GM12878 (cell line): ENCODE results near the gene RAP1GAP2. TPM values are rescaled to one million over a fixed set of nuclear protein-coding genes. Genes with fewer than 3 reads are reported as not detected.
"Not testable (repeated sequence)": the region's sequence is repeated elsewhere in the genome, so short reads cannot be mapped to it uniquely, and the experiment has no call there.

ENCODE experiments used
- ATAC-seq: fragments of 200-7000 bp; cut with Tn5 transposase; 3 replicates; pipeline ENCODE4 v1.9.1; 2020; ENCODE audit warnings: mild to moderate bottlenecking, moderate library complexity
- BruUV-seq: library from RNA; stranded (reverse); fragments of 400-500 nt; replicated peaks from 2 replicates; lab custom pipeline; 2021; lab: Mats Ljungman, UMichigan
- CTCF ChIA-PET: fragments of 300-600 bp; sonication (Branson Sonifier 250); formaldehyde crosslinking; extraction: SDS; loops from one replicate; lab custom pipeline; 2021; ENCODE audit warnings: inconsistent platforms; lab: Yijun Ruan, JAX
- POLR2A ChIA-PET: fragments of 350-600 bp; formaldehyde crosslinking; extraction: SDS; loops from one replicate; lab custom pipeline; 2021; ENCODE audit warnings: inconsistent platforms; lab: Charles Lee
- RAD21 ChIA-PET: fragments of 300-600 bp; sonication (Branson Sonifier 250); formaldehyde crosslinking; loops from one replicate; lab custom pipeline; 2023; ENCODE audit warnings: antibody characterized with exemption; ENCODE audit not compliant: unreplicated experiment; lab: Charles Lee
- SMC1A ChIA-PET: fragments of 300-600 bp; sonication (Branson Sonifier 250); formaldehyde crosslinking; loops from one replicate; lab custom pipeline; 2023; ENCODE audit not compliant: unreplicated experiment, uncharacterized antibody; lab: Charles Lee
- DNase-seq: peaks from one replicate; pipeline ENCODE4 v3.0.0-alpha.2; 2011; ENCODE audit warnings: low read depth, low spot score
- FAIRE-seq: peaks from 3 replicates; lab custom pipeline; 2011; peaks lifted over from hg19 to GRCh38; lab: Jason Lieb, UNC
- H2AFZ ChIP-seq: 2 replicates; pipeline ENCODE4 v1.6.0; 2011; ENCODE audit warnings: low read depth, low read length, control low read depth; ENCODE audit not compliant: control insufficient read depth
- H3K27ac ChIP-seq: 2 replicates; pipeline ENCODE4 v1.5.1; 2011; ENCODE audit warnings: control low read depth; ENCODE audit not compliant: control insufficient read depth, insufficient read depth
- H3K27me3 ChIP-seq, 2 experiments: replicated peaks in 1 of 2; 2 replicates each; pipeline versions ENCODE4 v1.6.0 to v1.6.1; 2011; ENCODE audit warnings: low read length in 1 of 2; ENCODE audit not compliant: control insufficient read depth in 2 of 2, insufficient read depth in 2 of 2
- H3K36me3 ChIP-seq, 2 experiments: 2 replicates each; pipeline ENCODE4 v1.5.1; 2011; ENCODE audit warnings: low read length in 1 of 2; ENCODE audit not compliant: control insufficient read depth in 2 of 2, insufficient read depth in 2 of 2
- H3K4me1 ChIP-seq: 2 replicates; pipeline ENCODE4 v1.6.1; 2011; ENCODE audit warnings: mild to moderate bottlenecking, low read length, moderate library complexity, mixed read lengths; ENCODE audit not compliant: control insufficient read depth, insufficient read depth
- H3K4me2 ChIP-seq: 2 replicates; pipeline ENCODE4 v1.6.0; 2011; ENCODE audit warnings: control low read depth; ENCODE audit not compliant: control insufficient read depth, insufficient read depth
- H3K4me3 ChIP-seq: fragments of 200-600 bp; sonication (generic); 2 replicates; pipeline ENCODE4 v1.5.1; 2016
- H3K79me2 ChIP-seq: 2 replicates; pipeline ENCODE4 v1.6.0; 2011; ENCODE audit warnings: low read length; ENCODE audit not compliant: control insufficient read depth, insufficient read depth
- H3K9ac ChIP-seq: 2 replicates; pipeline ENCODE4 v1.8.0; 2011; ENCODE audit warnings: low read length, control low read depth, mixed read lengths; ENCODE audit not compliant: control insufficient read depth, insufficient read depth
- H3K9me3 ChIP-seq: replicated peaks from 3 replicates; pipeline ENCODE4 v1.5.1; 2011; ENCODE audit warnings: mild to moderate bottlenecking, low read length; ENCODE audit not compliant: control insufficient read depth, insufficient read depth
- H4K20me1 ChIP-seq: 2 replicates; pipeline ENCODE4 v1.6.0; 2011; ENCODE audit not compliant: control insufficient read depth, insufficient read depth
- CHD2 ChIP-seq: IDR thresholded peaks from 2 replicates; pipeline ENCODE4 v1.6.1; 2011; ENCODE audit warnings: low read depth, low read length, improper control_type of control experiment, borderline replicate concordance
- E2F8 ChIP-seq: fragments of 450-650 bp; IDR thresholded peaks from 2 replicates; pipeline ENCODE4 v1.6.1; 2018; ENCODE audit warnings: mild to moderate bottlenecking, low read depth, moderate library complexity; ENCODE audit not compliant: partially characterized antibody
- GABPA ChIP-seq: IDR thresholded peaks from 2 replicates; pipeline ENCODE4 v1.6.1; 2014; ENCODE audit warnings: antibody characterized with exemption, low read depth, mild to moderate bottlenecking, inconsistent platforms
- SMC3 ChIP-seq: IDR thresholded peaks from 2 replicates; pipeline ENCODE4 v1.6.1; 2011; ENCODE audit warnings: low read length, improper control_type of control experiment, borderline replicate concordance
- TARDBP ChIP-seq: IDR thresholded peaks from 2 replicates; pipeline ENCODE4 v1.6.1; 2016; ENCODE audit warnings: borderline replicate concordance
- ZNF24 ChIP-seq: fragments of 450-650 bp; IDR thresholded peaks from 2 replicates; pipeline ENCODE4 v1.6.1; 2017; ENCODE audit warnings: antibody characterized with exemption, mild to moderate bottlenecking
- WGBS: methylation state at CpG from one replicate; pipeline ENCODE4 v1.1.6; 2016; ENCODE audit warnings: low lambda C conversion rate; ENCODE audit not compliant: insufficient replicate concordance, insufficient coverage; ENCODE audit errors: missing lambda C conversion rate; 5-methylcytosine and 5-hydroxymethylcytosine counted together
- in situ Hi-C: fragments of 300-500 bp; cut with MboI; formaldehyde crosslinking; loops from 9 replicates; pipeline ENCODE4 v1.14.3; 2018; ENCODE audit warnings: mixed read lengths
- intact Hi-C: fragments of 100-400 bp; cut with micrococcal nuclease; formaldehyde crosslinking; loops from one replicate; pipeline ENCODE4 v1.14.2; 2022; ENCODE audit not compliant: unreplicated experiment
- polyA plus RNA-seq, 11 experiments: library from polyadenylated mRNA; depleted of rRNA in 4 of 11; unstranded in 6 of 11; stranded (reverse) in 5 of 11; fragments of >200 nt; fragmentation: Nextera tagmentation in 4 of 11; fragmentation: Illumina TruSeq in 1 of 11; extraction: Ambion mirVana in 4 of 11; extraction: Trizol in 1 of 11; gene quantifications; 1 replicate in 1 of 11; 2 replicates in 10 of 11; pipeline versions ENCODE4 v1.2.1 to v1.2.3, GENCODE V29; 2011 to 2016; ENCODE audit warnings: inconsistent platforms in 2 of 11, missing spikeins in 2 of 11, low read depth in 1 of 11
- total RNA-seq, 4 experiments: library from RNA; depleted of rRNA in 3 of 4; stranded (reverse); fragments of >200 nt in 3 of 4; fragmentation: Illumina TruSeq in 1 of 4; extraction: Trizol in 1 of 4; gene quantifications; 2 replicates each; pipeline versions ENCODE4 v1.2.1 to v1.2.3, GENCODE V29; 2013 to 2021

The RAP1GAP2 gene
- total and polyA plus RNA-seq, 10 of the 15 experiments (the other 5 are each of a cell fraction or from before 2014, with no cell fraction given) = 0.03 to 0.95 (median 0.49) TPM; not detected in 2

GRCh38 chr17:3030096-3030495 is 233.9 kb downstream of the RAP1GAP2 start (continued):
- TF ChIP-seq E2F8 (no peak), CHD2 (no peak), TARDBP (no peak), GABPA (no peak), SMC3 (no peak), ZNF24 (no peak)

DNA sequence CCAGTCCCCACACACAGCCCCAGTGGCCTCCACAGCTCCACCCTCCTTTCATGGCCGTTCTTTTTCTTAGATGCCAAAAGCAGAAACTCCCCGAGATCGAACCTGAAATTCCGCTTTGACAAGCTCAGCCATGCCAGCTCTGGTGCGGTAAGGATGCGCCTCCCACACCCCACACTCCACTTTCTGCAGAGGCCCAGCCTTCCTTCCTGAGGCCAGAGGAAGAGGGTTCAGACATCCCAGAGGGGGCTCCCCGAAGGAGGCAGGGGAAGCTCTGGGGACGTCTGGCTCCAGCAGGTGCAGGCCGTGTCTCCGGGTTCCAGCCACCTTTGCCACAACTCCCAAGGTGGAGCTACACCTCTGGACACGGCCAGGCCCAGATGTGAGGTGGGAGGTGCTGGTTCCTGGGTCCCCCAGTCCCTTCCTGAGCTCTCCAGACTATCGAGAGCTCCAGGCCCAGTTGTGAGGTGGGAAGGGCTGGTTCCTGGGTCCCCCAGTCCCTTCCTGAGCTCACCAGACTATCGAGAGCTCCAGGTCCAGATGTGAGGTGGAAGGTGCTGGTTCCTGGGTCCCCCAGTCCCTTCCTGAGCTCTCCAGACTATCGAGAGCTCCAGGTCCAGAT is 234.7 kb downstream of the RAP1GAP2 start:
- H3K4me1 ChIP-seq, FAIRE-seq, H3K4me3 ChIP-seq, BruUV-seq, in situ Hi-C loops, H3K9me3 ChIP-seq, DNase-seq, intact Hi-C loops, H3K27me3 ChIP-seq, H3K9ac ChIP-seq, CTCF ChIA-PET, H3K36me3 ChIP-seq, H3K79me2 ChIP-seq, H2AFZ ChIP-seq, H3K27ac ChIP-seq, RAD21 ChIA-PET, H3K4me2 ChIP-seq, H4K20me1 ChIP-seq, ATAC-seq: not testable (repeated sequence)
- 24% methylated on average over 13 of the region's 14 CpGs for WGBS
- POLR2A ChIA-PET = interaction anchor here (0.5 kb wide), 1 partner anchor 74 kb away, joined by 3 read pairs; no protein-coding TSS in a partner anchor
- SMC1A ChIA-PET = interaction anchor here (1.6 kb wide), 1 partner anchor 14 kb away, joined by 4 read pairs; no protein-coding TSS in a partner anchor
